Subcutaneous adipose tissue (tissue), 4 donors: Measurements from ENCODE around the gene PCDHB1. TPM values are rescaled to one million over a fixed set of nuclear protein-coding genes. Genes with fewer than 3 reads are reported as not detected.

ENCODE experiments used
- total RNA-seq, 4 donors: library from RNA; depleted of rRNA; stranded (reverse); fragments of >200 nt; gene quantifications; one replicate each; pipeline ENCODE4 v1.1.0, GENCODE V29; 2016
- TF ChIP-seq, protein P1 (sequence below): fragments of 450-650 bp; IDR thresholded peaks from one replicate; pipeline ENCODE4 v1.5.1; 2016; ENCODE audit warnings: low read depth, mild to moderate bottlenecking, control low read depth, antibody characterized with exemption, moderate library complexity

PCDHB1 gene
- total RNA-seq, 4 donors from 2014 or later = not detected

DNA sequence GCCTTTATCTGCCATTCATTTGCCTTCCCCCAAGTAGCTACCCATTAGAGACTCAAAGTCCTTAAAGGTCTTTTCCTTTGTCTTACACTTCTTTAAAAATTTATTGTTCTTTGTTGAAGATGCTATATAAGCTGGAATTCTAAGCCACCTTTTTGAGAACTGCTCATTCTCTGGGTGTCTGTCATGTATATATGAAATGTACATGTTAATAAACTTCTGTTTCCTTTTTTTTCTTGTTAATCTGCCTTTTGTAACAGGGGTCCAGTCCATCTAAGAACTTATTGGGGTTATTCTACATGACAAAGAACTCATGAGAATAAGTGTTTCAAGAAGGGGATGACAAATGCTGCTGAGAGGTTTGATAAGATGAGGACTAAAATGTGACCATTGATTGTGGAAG lies 43.4 kb upstream of the PCDHB1 start:
- TF ChIP-seq, protein P1, sequence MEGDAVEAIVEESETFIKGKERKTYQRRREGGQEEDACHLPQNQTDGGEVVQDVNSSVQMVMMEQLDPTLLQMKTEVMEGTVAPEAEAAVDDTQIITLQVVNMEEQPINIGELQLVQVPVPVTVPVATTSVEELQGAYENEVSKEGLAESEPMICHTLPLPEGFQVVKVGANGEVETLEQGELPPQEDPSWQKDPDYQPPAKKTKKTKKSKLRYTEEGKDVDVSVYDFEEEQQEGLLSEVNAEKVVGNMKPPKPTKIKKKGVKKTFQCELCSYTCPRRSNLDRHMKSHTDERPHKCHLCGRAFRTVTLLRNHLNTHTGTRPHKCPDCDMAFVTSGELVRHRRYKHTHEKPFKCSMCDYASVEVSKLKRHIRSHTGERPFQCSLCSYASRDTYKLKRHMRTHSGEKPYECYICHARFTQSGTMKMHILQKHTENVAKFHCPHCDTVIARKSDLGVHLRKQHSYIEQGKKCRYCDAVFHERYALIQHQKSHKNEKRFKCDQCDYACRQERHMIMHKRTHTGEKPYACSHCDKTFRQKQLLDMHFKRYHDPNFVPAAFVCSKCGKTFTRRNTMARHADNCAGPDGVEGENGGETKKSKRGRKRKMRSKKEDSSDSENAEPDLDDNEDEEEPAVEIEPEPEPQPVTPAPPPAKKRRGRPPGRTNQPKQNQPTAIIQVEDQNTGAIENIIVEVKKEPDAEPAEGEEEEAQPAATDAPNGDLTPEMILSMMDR = no peak

DNA sequence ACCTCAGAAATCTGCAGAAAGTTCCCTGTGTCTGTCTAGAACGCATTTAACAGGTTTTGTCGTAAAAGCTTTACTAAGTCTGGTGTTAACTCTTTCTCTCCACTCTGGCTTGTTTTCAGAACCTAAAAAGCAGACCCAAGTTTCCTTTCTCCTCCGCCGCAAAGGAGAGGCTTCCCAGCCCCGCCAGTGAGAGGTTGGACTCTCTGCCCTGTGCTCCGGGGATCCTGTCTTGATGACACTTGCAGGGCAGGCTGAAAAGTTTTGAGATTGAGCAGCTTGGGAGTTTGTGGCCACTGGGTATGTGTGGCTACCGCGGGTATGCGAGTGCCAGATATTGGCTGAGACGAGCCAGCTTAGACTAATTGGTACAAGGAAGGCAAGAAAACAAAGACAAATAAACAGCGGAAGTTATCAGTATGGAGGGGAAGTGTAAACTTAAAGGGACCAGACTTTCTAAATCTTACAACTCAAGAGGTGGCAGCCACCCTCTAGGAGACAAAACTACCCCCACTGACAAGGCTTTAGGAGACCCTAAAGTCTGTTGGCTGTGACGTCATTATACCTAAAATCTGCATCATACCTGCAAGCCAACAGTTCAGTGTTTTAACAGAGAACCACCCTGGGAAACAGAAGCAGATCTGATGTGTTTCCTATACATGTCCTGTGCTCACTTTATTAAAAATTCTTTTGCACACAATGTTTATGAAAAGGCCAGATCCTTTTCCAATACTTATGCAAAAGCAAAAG lies 41.0 kb upstream of the PCDHB1 start:
- TF ChIP-seq, protein P1 = no peak

DNA sequence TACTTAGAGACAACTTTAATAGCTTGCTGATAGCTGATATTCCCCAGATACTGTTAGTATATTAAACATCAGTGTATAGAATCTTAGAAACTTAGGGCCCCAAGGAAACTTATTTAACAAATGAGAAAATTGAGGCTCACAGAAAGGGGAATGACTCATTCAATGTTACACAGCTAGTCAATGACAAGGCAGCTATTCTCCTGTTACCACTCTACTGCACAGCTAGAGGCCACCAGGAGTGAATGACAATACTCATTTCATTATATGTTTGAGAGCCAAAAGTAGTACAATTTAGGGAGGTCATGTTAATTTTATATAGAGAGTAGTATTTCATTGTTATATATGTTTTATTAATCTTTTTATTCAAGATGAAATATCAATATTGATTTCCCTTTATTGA lies 33.2 kb upstream of the PCDHB1 start:
- TF ChIP-seq, protein P1 = no peak

DNA sequence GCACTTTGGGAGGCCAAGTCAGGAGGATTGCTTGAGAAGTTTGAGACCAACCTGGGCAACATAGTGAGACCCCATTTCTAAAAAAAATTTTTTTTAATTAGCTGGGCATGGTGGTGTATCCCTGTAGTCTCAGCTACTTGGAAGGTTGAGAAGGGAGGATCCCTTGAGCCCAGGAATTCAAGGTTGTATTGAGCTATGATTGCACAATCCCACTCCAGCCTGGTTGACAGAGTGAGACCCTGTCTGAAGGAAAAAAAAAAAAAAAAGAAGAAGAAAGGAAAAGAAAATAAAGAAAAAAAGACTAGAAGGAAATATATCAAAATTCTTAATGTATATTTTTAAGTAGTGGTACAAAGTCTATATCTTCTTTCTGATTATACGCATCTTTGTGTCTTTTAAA lies 28.8 kb upstream of the PCDHB1 start:
- TF ChIP-seq, protein P1 = no peak

DNA sequence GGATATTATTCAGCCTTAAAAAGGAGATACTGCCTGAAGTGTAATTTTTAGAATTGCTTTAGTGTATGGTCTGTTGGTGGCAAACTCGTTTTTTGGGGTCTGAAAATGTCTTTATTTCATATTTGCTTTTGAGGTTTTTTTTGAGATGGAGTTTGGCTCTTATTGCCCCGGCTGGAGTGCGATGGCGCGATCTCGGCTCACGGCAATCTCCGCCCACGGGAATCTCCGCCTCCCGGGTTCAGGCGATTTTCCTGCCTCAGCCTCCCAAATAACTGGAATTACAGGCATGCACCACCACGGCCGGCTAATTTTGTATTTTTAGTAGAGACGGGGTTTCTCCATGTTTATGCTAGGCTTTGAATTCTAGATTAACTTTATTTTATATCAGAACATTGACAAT lies 20.2 kb upstream of the PCDHB1 start:
- TF ChIP-seq, protein P1 = no peak

DNA sequence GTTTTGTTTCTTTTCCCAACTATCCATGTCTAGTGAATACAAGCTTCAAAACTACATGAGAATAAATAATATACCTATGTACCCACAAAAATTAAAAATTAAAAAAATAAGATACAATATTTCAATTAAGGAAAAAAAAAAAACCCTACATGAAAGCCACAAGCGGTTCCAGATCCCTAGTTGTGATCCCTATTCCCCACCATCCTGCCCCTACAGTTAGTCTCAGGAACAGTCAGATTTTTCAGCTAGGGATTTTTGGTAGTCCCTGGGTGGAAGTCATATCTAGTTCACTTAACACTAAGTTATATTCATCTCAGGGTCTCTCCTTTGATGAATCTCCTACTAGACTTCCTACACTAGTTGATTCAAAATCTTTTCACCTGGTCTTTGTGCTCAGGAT lies 18.5 kb upstream of the PCDHB1 start:
- TF ChIP-seq, protein P1 = no peak

DNA sequence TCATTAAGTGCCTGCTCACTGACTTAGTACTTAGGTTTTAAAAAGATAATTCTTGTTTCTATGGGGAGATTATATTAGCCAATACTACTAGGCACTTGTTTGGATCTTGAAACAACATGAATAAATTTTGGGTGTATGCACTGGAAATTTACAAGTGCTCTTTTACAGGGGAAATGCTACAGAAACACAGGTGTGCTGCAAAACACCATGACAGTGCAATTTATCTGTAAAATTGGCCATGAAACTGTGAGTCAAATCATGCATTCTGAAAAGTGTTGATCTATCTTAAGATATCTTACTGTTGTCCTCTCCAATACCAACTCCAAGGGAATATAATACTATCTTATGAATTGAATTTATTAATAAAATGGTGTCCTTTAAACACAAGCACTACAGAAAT lies 12.1 kb upstream of the PCDHB1 start:
- TF ChIP-seq, protein P1 = no peak
